HepG2 (cell line): ENCODE measurements around the gene B4GALT3. TPM values are rescaled to one million over a fixed set of nuclear protein-coding genes. Genes with fewer than 3 reads are reported as not detected.

Experiments
- CAMTA2 ChIP-seq: sonication (generic); formaldehyde crosslinking; IDR thresholded peaks from 2 replicates; pipeline ENCODE4 v1.4.0; 2020; ENCODE audit warnings: mild to moderate bottlenecking, missing genetic modification reagents, borderline replicate concordance
- CBX5 ChIP-seq: sonication (generic); formaldehyde crosslinking; IDR thresholded peaks from 2 replicates; pipeline ENCODE4 v1.4.0; 2020; ENCODE audit warnings: missing genetic modification reagents, borderline replicate concordance
- GFI1 ChIP-seq: sonication (generic); formaldehyde crosslinking; IDR thresholded peaks from 2 replicates; pipeline ENCODE4 v1.5.0; 2020; ENCODE audit warnings: missing genetic modification reagents, mild to moderate bottlenecking, borderline replicate concordance
- HCFC1 ChIP-seq: fragments of 150-350 bp; IDR thresholded peaks from 2 replicates; pipeline ENCODE4 v1.6.1; 2014; ENCODE audit warnings: low read depth, low read length
- KDM2A ChIP-seq: sonication (generic); formaldehyde crosslinking; IDR thresholded peaks from 2 replicates; pipeline ENCODE4 v1.4.0; 2020; ENCODE audit warnings: low read depth, missing genetic modification reagents, borderline replicate concordance
- KDM5A ChIP-seq: fragments of 200-600 bp; sonication (generic); IDR thresholded peaks from 2 replicates; pipeline ENCODE4 v1.7.0; 2018; ENCODE audit warnings: antibody characterized with exemption, mild to moderate bottlenecking, low read length, borderline replicate concordance
- KLF11 ChIP-seq: IDR thresholded peaks from 2 replicates; pipeline ENCODE4 v1.6.1; 2016; ENCODE audit warnings: missing compliant biosample characterization
- POLR2AphosphoS5 ChIP-seq: IDR thresholded peaks from 2 replicates; pipeline ENCODE4 v1.6.1; 2012; ENCODE audit warnings: low read depth, low read length
- PTBP1 ChIP-seq: fragments of 200-400 bp; formaldehyde crosslinking; IDR thresholded peaks from 2 replicates; pipeline ENCODE4 v1.6.1; 2018; ENCODE audit warnings: low read length, low read depth; ENCODE audit not compliant: poor library complexity, severe bottlenecking
- RCOR2 ChIP-seq: IDR thresholded peaks from 2 replicates; pipeline ENCODE4 v1.6.1; 2016; ENCODE audit warnings: missing biosample characterization, missing genetic modification reagents
- SAP130 ChIP-seq: IDR thresholded peaks from 2 replicates; pipeline ENCODE4 v1.6.1; 2016; ENCODE audit warnings: low read depth
- TBX2 ChIP-seq: sonication (generic); formaldehyde crosslinking; IDR thresholded peaks from 2 replicates; pipeline ENCODE4 v1.5.0; 2020; ENCODE audit warnings: missing genetic modification reagents, mild to moderate bottlenecking, borderline replicate concordance
- TCF7L2 ChIP-seq: IDR thresholded peaks from 2 replicates; pipeline ENCODE4 v1.6.1; 2011; ENCODE audit warnings: mild to moderate bottlenecking, low read depth, low read length, moderate library complexity
- ZBTB42 ChIP-seq: sonication (generic); formaldehyde crosslinking; IDR thresholded peaks from 2 replicates; pipeline ENCODE4 v1.5.0; 2020; ENCODE audit warnings: mild to moderate bottlenecking, missing genetic modification reagents
- ZNF234 ChIP-seq: sonication (generic); formaldehyde crosslinking; conservative IDR thresholded peaks from 2 replicates; pipeline ENCODE4 v1.5.1; 2020; ENCODE audit warnings: mild to moderate bottlenecking, missing genetic modification reagents
- ZNF264 ChIP-seq: sonication (generic); formaldehyde crosslinking; IDR thresholded peaks from 2 replicates; pipeline ENCODE4 v1.4.0; 2020; ENCODE audit warnings: missing genetic modification reagents
- ZNF329 ChIP-seq: sonication (generic); formaldehyde crosslinking; IDR thresholded peaks from 2 replicates; pipeline ENCODE4 v1.9.0; 2021; ENCODE audit warnings: low read depth, mild to moderate bottlenecking, missing genetic modification reagents
- ZNF891 ChIP-seq: sonication (generic); formaldehyde crosslinking; IDR thresholded peaks from 2 replicates; pipeline ENCODE4 v1.5.0; 2020; ENCODE audit warnings: mild to moderate bottlenecking, missing genetic modification reagents
- polyA plus RNA-seq, 8 experiments: library from polyadenylated mRNA; depleted of rRNA in 3 of 8; stranded (reverse) in 7 of 8; unstranded in 1 of 8; fragments of >200 nt; fragmentation: Illumina TruSeq in 4 of 8; extraction: Trizol in 4 of 8; gene quantifications; 2 replicates each; pipeline versions ENCODE4 v1.2.1 to v1.2.3, GENCODE V29; 2011 to 2016; ENCODE audit warnings: low read depth in 4 of 8, missing spikeins in 1 of 8, mixed read lengths in 1 of 8; ENCODE audit not compliant: insufficient read depth in 1 of 8
- total RNA-seq, 5 experiments: library from RNA; depleted of rRNA; stranded (reverse); fragments of >200 nt; fragmentation: Illumina TruSeq; extraction: Trizol; gene quantifications; 2 replicates each; pipeline ENCODE4 v1.2.3, GENCODE V29; 2016; ENCODE audit warnings: low read depth in 1 of 5
- TF ChIP-seq, protein P1 (sequence below): sonication (generic); formaldehyde crosslinking; IDR thresholded peaks from 2 replicates; pipeline ENCODE4 v1.9.0; 2021; ENCODE audit warnings: missing genetic modification reagents, borderline replicate concordance
- TF ChIP-seq, protein P2 (sequence below): sonication (generic); formaldehyde crosslinking; conservative IDR thresholded peaks from 2 replicates; pipeline ENCODE4 v1.4.0; 2020; ENCODE audit warnings: missing genetic modification reagents
- TF ChIP-seq, protein P3 (sequence below): sonication (generic); formaldehyde crosslinking; IDR thresholded peaks from 2 replicates; pipeline ENCODE4 v1.5.1; 2020; ENCODE audit warnings: mild to moderate bottlenecking, moderate library complexity, missing genetic modification reagents
- TF ChIP-seq, protein P4 (sequence below): IDR thresholded peaks from 2 replicates; pipeline ENCODE4 v1.6.1; 2016; ENCODE audit warnings: missing biosample characterization, missing genetic modification reagents, low read depth
- TF ChIP-seq, protein P5 (sequence below): sonication (generic); formaldehyde crosslinking; IDR thresholded peaks from 2 replicates; pipeline ENCODE4 v1.4.0; 2020; ENCODE audit warnings: mild to moderate bottlenecking, missing genetic modification reagents

B4GALT3 gene
- total and polyA plus RNA-seq, 2 of the 13 experiments (the other 11 are each of a cell fraction or from before 2014, with no cell fraction given), result 35.6 to 40.4 TPM

DNA sequence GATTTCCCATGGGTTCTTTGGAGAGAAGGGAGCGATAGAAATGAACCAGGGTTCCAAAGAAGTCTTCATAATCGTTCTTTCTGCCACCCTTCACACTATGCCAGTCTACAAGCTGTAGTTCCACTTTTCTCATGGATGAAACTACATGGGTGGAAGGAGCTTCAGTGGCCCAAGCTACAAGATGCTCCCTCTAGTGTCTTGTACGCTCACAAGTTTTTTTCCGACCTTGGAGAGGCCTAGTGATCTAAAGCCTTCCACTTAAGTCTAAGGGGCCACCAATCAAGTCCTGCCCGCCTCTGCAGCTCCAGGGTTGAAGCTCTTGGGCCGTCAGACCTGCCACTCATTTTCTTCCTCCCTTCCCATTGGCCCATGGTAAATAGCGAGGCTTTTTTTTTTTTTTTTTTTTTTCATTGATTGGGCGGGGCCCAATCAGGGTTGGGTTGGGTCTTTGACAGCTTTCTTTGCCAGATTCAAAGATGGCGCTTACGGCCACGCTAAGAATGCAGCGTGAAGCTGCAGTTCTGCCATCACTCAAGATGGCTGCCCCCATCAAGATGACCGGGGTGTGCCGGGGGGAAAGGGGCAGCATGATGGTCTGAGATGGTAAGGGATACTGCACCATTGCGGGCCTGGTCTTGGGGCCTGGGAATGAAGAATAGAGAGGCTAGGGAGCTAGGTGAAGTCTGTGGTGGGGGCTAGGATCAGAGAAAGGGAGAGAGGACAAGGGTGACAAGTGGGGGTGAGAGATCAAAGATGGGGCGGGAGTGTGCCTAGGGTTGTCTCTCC, 48.4 kb upstream of the B4GALT3 start, which contains the start of gene TOMM40L (continued):
- TF ChIP-seq, protein P1, sequence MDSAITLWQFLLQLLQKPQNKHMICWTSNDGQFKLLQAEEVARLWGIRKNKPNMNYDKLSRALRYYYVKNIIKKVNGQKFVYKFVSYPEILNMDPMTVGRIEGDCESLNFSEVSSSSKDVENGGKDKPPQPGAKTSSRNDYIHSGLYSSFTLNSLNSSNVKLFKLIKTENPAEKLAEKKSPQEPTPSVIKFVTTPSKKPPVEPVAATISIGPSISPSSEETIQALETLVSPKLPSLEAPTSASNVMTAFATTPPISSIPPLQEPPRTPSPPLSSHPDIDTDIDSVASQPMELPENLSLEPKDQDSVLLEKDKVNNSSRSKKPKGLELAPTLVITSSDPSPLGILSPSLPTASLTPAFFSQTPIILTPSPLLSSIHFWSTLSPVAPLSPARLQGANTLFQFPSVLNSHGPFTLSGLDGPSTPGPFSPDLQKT (CRISPR knock-in tag), result no peak
- TF ChIP-seq KDM2A (peak; percentile 17; the same call in 1 of the 2 replicates), ZNF264 (CRISPR knock-in tag) (no peak), KDM5A (peak; percentile 66; the same call in 1 of the 2 replicates), ZNF891 (no peak; the same call in 1 of the 2 replicates), ZNF329 (CRISPR knock-in tag) (no peak), RCOR2 (CRISPR knock-in tag) (no peak), ZNF234 (CRISPR knock-in tag) (no peak), SAP130 (CRISPR knock-in tag) (peak; percentile 89), ZBTB42 (CRISPR knock-in tag) (no peak), PTBP1 (no peak), KLF11 (CRISPR knock-in tag) (no peak), CBX5 (CRISPR knock-in tag) (no peak), TCF7L2 (no peak), CAMTA2 (CRISPR knock-in tag) (no peak), GFI1 (CRISPR knock-in tag) (peak; percentile 10; the same call in 1 of the 2 replicates), POLR2AphosphoS5 (peak; percentile 75), TBX2 (CRISPR knock-in tag) (peak; percentile 67), HCFC1 (peak; percentile 78)
- TF ChIP-seq, protein P2, sequence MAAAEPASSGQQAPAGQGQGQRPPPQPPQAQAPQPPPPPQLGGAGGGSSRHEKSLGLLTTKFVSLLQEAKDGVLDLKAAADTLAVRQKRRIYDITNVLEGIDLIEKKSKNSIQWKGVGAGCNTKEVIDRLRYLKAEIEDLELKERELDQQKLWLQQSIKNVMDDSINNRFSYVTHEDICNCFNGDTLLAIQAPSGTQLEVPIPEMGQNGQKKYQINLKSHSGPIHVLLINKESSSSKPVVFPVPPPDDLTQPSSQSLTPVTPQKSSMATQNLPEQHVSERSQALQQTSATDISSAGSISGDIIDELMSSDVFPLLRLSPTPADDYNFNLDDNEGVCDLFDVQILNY (CRISPR knock-in tag), result no peak
- TF ChIP-seq, protein P3, sequence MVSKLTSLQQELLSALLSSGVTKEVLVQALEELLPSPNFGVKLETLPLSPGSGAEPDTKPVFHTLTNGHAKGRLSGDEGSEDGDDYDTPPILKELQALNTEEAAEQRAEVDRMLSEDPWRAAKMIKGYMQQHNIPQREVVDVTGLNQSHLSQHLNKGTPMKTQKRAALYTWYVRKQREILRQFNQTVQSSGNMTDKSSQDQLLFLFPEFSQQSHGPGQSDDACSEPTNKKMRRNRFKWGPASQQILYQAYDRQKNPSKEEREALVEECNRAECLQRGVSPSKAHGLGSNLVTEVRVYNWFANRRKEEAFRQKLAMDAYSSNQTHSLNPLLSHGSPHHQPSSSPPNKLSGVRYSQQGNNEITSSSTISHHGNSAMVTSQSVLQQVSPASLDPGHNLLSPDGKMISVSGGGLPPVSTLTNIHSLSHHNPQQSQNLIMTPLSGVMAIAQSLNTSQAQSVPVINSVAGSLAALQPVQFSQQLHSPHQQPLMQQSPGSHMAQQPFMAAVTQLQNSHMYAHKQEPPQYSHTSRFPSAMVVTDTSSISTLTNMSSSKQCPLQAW (CRISPR knock-in tag), result peak; percentile 57; the same call in 1 of the 2 replicates
- TF ChIP-seq, protein P4, sequence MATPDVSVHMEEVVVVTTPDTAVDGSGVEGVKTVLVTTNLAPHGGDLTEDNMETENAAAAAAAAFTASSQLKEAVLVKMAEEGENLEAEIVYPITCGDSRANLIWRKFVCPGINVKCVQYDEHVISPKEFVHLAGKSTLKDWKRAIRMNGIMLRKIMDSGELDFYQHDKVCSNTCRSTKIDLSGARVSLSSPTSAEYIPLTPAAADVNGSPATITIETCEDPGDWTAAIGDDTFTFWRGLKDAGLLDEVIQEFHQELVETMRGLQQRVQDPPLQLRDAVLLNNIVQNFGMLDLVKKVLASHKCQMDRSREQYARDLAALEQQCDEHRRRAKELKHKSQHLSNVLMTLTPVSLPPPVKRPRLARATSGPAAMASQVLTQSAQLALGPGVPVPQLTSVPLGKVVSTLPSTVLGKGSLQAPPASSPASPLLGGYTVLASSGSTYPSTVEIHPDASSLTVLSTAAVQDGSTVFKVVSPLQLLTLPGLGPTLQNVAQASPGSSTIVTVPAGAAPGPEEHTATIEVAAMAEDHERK (CRISPR knock-in tag), result no peak
- TF ChIP-seq, protein P5, sequence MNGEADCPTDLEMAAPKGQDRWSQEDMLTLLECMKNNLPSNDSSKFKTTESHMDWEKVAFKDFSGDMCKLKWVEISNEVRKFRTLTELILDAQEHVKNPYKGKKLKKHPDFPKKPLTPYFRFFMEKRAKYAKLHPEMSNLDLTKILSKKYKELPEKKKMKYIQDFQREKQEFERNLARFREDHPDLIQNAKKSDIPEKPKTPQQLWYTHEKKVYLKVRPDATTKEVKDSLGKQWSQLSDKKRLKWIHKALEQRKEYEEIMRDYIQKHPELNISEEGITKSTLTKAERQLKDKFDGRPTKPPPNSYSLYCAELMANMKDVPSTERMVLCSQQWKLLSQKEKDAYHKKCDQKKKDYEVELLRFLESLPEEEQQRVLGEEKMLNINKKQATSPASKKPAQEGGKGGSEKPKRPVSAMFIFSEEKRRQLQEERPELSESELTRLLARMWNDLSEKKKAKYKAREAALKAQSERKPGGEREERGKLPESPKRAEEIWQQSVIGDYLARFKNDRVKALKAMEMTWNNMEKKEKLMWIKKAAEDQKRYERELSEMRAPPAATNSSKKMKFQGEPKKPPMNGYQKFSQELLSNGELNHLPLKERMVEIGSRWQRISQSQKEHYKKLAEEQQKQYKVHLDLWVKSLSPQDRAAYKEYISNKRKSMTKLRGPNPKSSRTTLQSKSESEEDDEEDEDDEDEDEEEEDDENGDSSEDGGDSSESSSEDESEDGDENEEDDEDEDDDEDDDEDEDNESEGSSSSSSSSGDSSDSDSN (CRISPR knock-in tag), result peak; percentile 58
